T-cell (primary cell): ENCODE data around the gene SHANK1. TPM values are rescaled to one million over a fixed set of nuclear protein-coding genes. Genes with fewer than 3 reads are reported as not detected.

Source experiments
- ATAC-seq, 4 experiments: fragments of 200-7000 bp in 3 of 4; fragments of 150-1000 bp in 1 of 4; cut with Tn5 transposase; replicated peaks in 1 of 4; 1 replicate in 3 of 4; 2 replicates in 1 of 4; pipeline ENCODE4 v1.10.0; 2021; ENCODE audit warnings: moderate library complexity in 3 of 4, mild to moderate bottlenecking in 2 of 4, moderate number of reproducible peaks in 1 of 4
- CTCF ChIA-PET, 2 donors: fragments of 300-600 bp; sonication (Branson Sonifier 250); formaldehyde crosslinking; loops; one replicate each; lab custom pipeline; 2022; ENCODE audit warnings: antibody characterized with exemption in 2 of 2; lab: Charles Lee
- POLR2A ChIA-PET, 2 donors: fragments of 300-600 bp; sonication (Branson Sonifier 250); formaldehyde crosslinking; loops; one replicate each; lab custom pipeline; 2022; ENCODE audit warnings: antibody characterized with exemption in 2 of 2; lab: Charles Lee
- DNase-seq, 35 experiments: peaks; one replicate each; pipeline versions ENCODE4 v3.0.0 to v3.0.0-alpha.2; 2013 to 2023
- H3K27ac ChIP-seq: one replicate; pipeline ENCODE4 v1.5.1; 2013; ENCODE audit warnings: low read length
- H3K27me3 ChIP-seq, 2 experiments: replicated peaks in 1 of 2; 1 replicate in 1 of 2; 2 replicates in 1 of 2; pipeline versions ENCODE4 v1.6.1 to v1.7.0; 2013; ENCODE audit warnings: low read length in 1 of 2, mixed read lengths in 1 of 2; ENCODE audit not compliant: control insufficient read depth in 2 of 2, insufficient read depth in 2 of 2; ENCODE audit errors: extremely low read depth in 1 of 2
- H3K36me3 ChIP-seq, 2 donors: 1 replicate in 1 of 2; 2 replicates in 1 of 2; pipeline versions ENCODE4 v1.6.1 to v1.7.0; 2013; ENCODE audit warnings: low read length in 1 of 2; ENCODE audit not compliant: control insufficient read depth in 2 of 2, insufficient read depth in 1 of 2; ENCODE audit errors: extremely low read depth in 1 of 2
- H3K4me1 ChIP-seq, 2 experiments: 1 replicate in 1 of 2; 2 replicates in 1 of 2; pipeline versions ENCODE4 v1.6.1 to v1.7.0; 2013; ENCODE audit warnings: low read length in 2 of 2, mixed read lengths in 1 of 2; ENCODE audit not compliant: insufficient read depth in 2 of 2, control insufficient read depth in 1 of 2; ENCODE audit errors: extremely low read depth in 1 of 2
- H3K4me3 ChIP-seq, 2 donors: 1 replicate in 1 of 2; 2 replicates in 1 of 2; pipeline versions ENCODE4 v1.5.1 to v1.7.0; 2013; ENCODE audit warnings: mild to moderate bottlenecking in 2 of 2, low read length in 1 of 2, moderate library complexity in 1 of 2; ENCODE audit not compliant: control insufficient read depth in 1 of 2; ENCODE audit errors: extremely low read depth in 1 of 2
- H3K9me3 ChIP-seq: 2 replicates; pipeline ENCODE4 v1.7.0; 2013
- H3K27ac Mint-ChIP-seq, 2 donors: one replicate each; pipeline ENCODE4 v1.8.0; 2020 to 2021; ENCODE audit warnings: mild to moderate bottlenecking in 2 of 2, mixed read lengths in 2 of 2
- H3K27me3 Mint-ChIP-seq, 2 donors: one replicate each; pipeline ENCODE4 v1.8.0; 2021 to 2022; ENCODE audit warnings: mixed read lengths in 2 of 2
- H3K36me3 Mint-ChIP-seq: one replicate; pipeline ENCODE4 v1.8.0; 2021; ENCODE audit warnings: mixed read lengths
- H3K4me1 Mint-ChIP-seq, 3 donors: one replicate each; pipeline ENCODE4 v1.8.0; 2020 to 2022; ENCODE audit warnings: mixed read lengths in 3 of 3, mild to moderate bottlenecking in 1 of 3
- H3K4me3 Mint-ChIP-seq, 3 donors: one replicate each; pipeline ENCODE4 v1.8.0; 2020 to 2022; ENCODE audit warnings: mild to moderate bottlenecking in 3 of 3, mixed read lengths in 3 of 3, moderate library complexity in 3 of 3
- H3K9me3 Mint-ChIP-seq, 3 donors: one replicate each; pipeline ENCODE4 v1.8.0; 2020 to 2022; ENCODE audit warnings: mixed read lengths in 3 of 3
- WGBS: methylation state at CpG from one replicate; pipeline ENCODE4 v1.1.5; 2013; ENCODE audit warnings: missing lambda C conversion rate; ENCODE audit not compliant: insufficient coverage; 5-methylcytosine and 5-hydroxymethylcytosine counted together
- total RNA-seq, 35 experiments: library from RNA in 6 of 35; stranded (reverse) in 6 of 35; fragments of 120-200 nt in 1 of 35; gene quantifications; one replicate each; pipeline versions ENCODE4 v1.2.1 to v1.2.4 and lab custom pipeline; 2013 to 2026

The SHANK1 gene
- total RNA-seq, 5 donors from 2014 or later (not counting 1 experiment from before 2014, with no cell fraction given): 0.06 to 3.3 (median 0.36) TPM

DNA sequence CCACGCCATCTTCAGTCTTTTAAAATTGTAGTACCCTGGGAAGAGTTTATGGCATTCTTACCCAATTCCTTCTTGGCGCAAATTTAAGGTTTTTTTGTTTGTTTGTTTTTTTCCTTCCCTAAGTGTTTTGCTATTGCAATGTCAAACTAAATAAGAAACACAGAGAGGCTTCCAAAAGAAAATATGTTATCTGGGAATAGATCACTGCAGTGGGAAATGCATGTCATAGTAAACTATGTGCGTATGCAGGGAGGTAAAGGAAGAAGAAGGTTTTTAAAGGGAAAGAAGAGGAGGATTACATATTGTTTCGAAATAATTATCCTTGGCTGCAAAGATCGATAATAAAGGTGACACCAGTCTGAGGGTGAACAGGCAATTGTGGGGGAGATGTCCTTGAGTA lies 16.7 kb upstream of the SHANK1 start:
- Mint-ChIP-seq H3K9me3 (no peaks in the 10 kb centered on the region), H3K27me3 (peaks cover 37 to 64% of the 10 kb centered on the region in 2 donors), H3K36me3 (no peaks in the 10 kb centered on the region), H3K4me3 (no peak overlapping the region), H3K27ac (no peak overlapping the region), H3K4me1 (peaks cover 0 to 7% (median 0%) of the 10 kb centered on the region in 3 donors)
- ChIA-PET CTCF (no interaction called here), POLR2A (no interaction called here)
- WGBS: 73% methylated on average over 4 of the region's 5 CpGs
- no peaks in the 10 kb centered on the region for H3K36me3 ChIP-seq
- H3K4me1 ChIP-seq: no peaks in the 10 kb centered on the region
- peaks cover 0 to 52% of the 10 kb centered on the region in 2 experiments for H3K27me3 ChIP-seq
- no peak for ATAC-seq
- H3K9me3 ChIP-seq: no peaks in the 10 kb centered on the region
- no peak overlapping the region for H3K4me3 ChIP-seq
- no peak for DNase-seq
- no peak overlapping the region for H3K27ac ChIP-seq

DNA sequence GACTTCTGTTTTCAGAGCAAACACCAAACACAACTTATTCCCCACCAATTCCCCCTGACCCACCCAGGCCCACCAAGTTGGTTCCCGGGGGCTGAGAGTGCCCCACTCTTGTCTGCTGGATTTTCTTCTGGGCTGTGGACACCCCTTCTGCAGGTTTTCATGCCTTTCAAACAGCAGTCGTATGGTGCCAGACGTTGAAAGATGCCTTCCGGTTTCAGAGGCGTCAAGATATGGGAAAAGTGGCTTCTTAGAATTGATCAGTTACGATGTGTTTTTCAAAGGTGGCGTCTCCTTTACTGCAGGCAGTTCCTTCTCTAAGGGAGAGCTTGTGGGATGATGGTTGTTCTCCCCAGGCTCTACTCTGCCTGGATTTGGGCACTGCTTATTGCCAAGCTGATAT lies 16.3 kb upstream of the SHANK1 start:
- ChIA-PET POLR2A (no interaction called here), CTCF (no interaction called here)
- H3K4me1 ChIP-seq: no peaks in the 10 kb centered on the region
- H3K27me3 Mint-ChIP-seq: peaks cover 33 to 63% of the 10 kb centered on the region in 2 donors
- DNase-seq: no peak
- no peaks in the 10 kb centered on the region for H3K36me3 Mint-ChIP-seq
- 63% methylated on average over 7 of the region's 7 CpGs for WGBS
- H3K27ac ChIP-seq: no peak overlapping the region
- H3K4me3 ChIP-seq: no peak overlapping the region
- no peak overlapping the region for H3K27ac Mint-ChIP-seq
- peaks cover 0 to 48% of the 10 kb centered on the region in 2 experiments for H3K27me3 ChIP-seq
- no peak for ATAC-seq
- H3K4me3 Mint-ChIP-seq: no peak overlapping the region
- peaks cover 0 to 7% (median 0%) of the 10 kb centered on the region in 3 donors for H3K4me1 Mint-ChIP-seq
- no peaks in the 10 kb centered on the region for H3K36me3 ChIP-seq
- H3K9me3 ChIP-seq: no peaks in the 10 kb centered on the region
- H3K9me3 Mint-ChIP-seq: no peaks in the 10 kb centered on the region

DNA sequence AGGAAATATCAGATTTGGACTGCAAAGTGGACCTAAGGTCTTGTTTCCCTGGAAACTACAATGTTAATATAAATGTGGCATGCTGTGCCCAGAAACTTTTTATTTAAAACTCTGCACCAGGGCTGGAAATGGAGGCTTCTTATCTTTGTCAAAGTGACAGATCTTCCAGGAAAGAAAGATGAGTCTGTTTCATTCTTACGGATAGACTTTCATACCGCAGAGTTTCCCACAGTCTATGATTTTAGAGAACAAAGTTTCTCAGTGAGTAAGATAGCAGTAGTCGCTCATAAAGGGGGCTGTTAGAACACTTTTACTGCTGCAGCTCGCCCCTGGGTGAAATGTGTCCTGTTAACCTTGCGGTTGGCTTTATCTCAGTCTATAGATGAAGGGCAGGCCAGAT lies 10.3 kb upstream of the SHANK1 start:
- no peak overlapping the region for H3K27ac Mint-ChIP-seq
- H3K36me3 Mint-ChIP-seq: no peaks in the 10 kb centered on the region
- WGBS: 70% methylated on average over 2 of the region's 5 CpGs
- Histone ChIP-seq H3K9me3 (no peaks in the 10 kb centered on the region), H3K4me1 (peaks cover 2 to 33% of the 10 kb centered on the region in 2 experiments), H3K27me3 (peaks cover 0 to 55% of the 10 kb centered on the region in 2 experiments), H3K36me3 (no peaks in the 10 kb centered on the region), H3K27ac (no peak overlapping the region), H3K4me3 (no peak overlapping the region)
- no peaks in the 10 kb centered on the region for H3K9me3 Mint-ChIP-seq
- DNase-seq (no peak), ATAC-seq (no peak)
- ChIA-PET CTCF (no interaction called here), POLR2A (interaction anchor here in 1 of 2 donors (0.6 kb wide), 1 partner anchor 55 kb away, joined by 4 read pairs; no protein-coding TSS in a partner anchor)
- H3K27me3 Mint-ChIP-seq: peaks cover 11 to 57% of the 10 kb centered on the region in 2 donors
- H3K4me3 Mint-ChIP-seq: no peak overlapping the region
- peaks cover 11 to 19% (median 13%) of the 10 kb centered on the region in 3 donors for H3K4me1 Mint-ChIP-seq

GRCh38 chr19:50728084-50728737 lies 8.6 kb upstream of the SHANK1 start:
- peaks cover 12 to 61% of the 10 kb centered on the region in 2 donors for H3K27me3 Mint-ChIP-seq

GRCh38 chr19:50725911-50726230 lies 6.3 kb upstream of the SHANK1 start:
- Mint-ChIP-seq H3K27ac (peak overlapping the region in 1 of 2 donors; percentile 68), H3K27me3 (peaks cover 26 to 70% of the 10 kb centered on the region in 2 donors), H3K9me3 (no peaks in the 10 kb centered on the region), H3K4me3 (peak overlapping the region; percentile 28 to 83 (median 72)), H3K4me1 (peaks cover 19 to 22% (median 20%) of the 10 kb centered on the region in 3 donors), H3K36me3 (no peaks in the 10 kb centered on the region)
- no peaks in the 10 kb centered on the region for H3K9me3 ChIP-seq
- WGBS: 84% methylated on average over 7 of the region's 9 CpGs
- peaks cover 2 to 45% of the 10 kb centered on the region in 2 experiments for H3K4me1 ChIP-seq
- no peaks in the 10 kb centered on the region for H3K36me3 ChIP-seq
- CTCF ChIA-PET: no interaction called here
- ATAC-seq: no peak
- peak overlapping the region; percentile 59 for H3K27ac ChIP-seq
- H3K4me3 ChIP-seq: peak overlapping the region; percentile 48 to 63
- DNase-seq: no peak
- POLR2A ChIA-PET: no interaction called here
- peaks cover 0 to 76% of the 10 kb centered on the region in 2 experiments for H3K27me3 ChIP-seq

More at GRCh38 chr19:50728084-50728737, 8.6 kb upstream of the SHANK1 start:
- Histone ChIP-seq H3K27ac (no peak overlapping the region), H3K4me3 (peak overlapping the region in 1 of 2 donors; percentile 46), H3K4me1 (peaks cover 2 to 45% of the 10 kb centered on the region in 2 experiments), H3K9me3 (no peaks in the 10 kb centered on the region), H3K36me3 (no peaks in the 10 kb centered on the region), H3K27me3 (peaks cover 0 to 61% of the 10 kb centered on the region in 2 experiments)
- ChIA-PET POLR2A (no interaction called here), CTCF (no interaction called here)
- Mint-ChIP-seq H3K4me1 (peaks cover 19 to 20% (median 19%) of the 10 kb centered on the region in 3 donors), H3K27ac (peak overlapping the region in 1 of 2 donors; percentile 52), H3K36me3 (no peaks in the 10 kb centered on the region), H3K4me3 (peak overlapping the region in 2 of 3 donors; percentile 28 to 83), H3K9me3 (no peaks in the 10 kb centered on the region)
- DNase-seq (peak in 34 of 35 experiments; percentile 28 to 79 (median 59)), ATAC-seq (peak; percentile 21 to 59 (median 35))
- WGBS: 31% methylated on average over 23 of the region's 39 CpGs

- DNase-seq (peak in 1 of 35 experiments; percentile 51), ATAC-seq (peak; percentile 53 to 66 (median 62))
- H3K4me3 Mint-ChIP-seq: peak overlapping the region; percentile 67 to 83 (median 72)
- 4% methylated on average over 41 of the region's 52 CpGs for WGBS
- Histone ChIP-seq H3K27ac (peak overlapping the region; percentile 59), H3K4me3 (peak overlapping the region; percentile 48 to 63), H3K36me3 (no peaks in the 10 kb centered on the region), H3K9me3 (no peaks in the 10 kb centered on the region), H3K4me1 (peaks cover 2 to 45% of the 10 kb centered on the region in 2 experiments), H3K27me3 (peaks cover 4 to 78% of the 10 kb centered on the region in 2 experiments)
- H3K27ac Mint-ChIP-seq: peak overlapping the region in 1 of 2 donors; percentile 68
- POLR2A ChIA-PET: no interaction called here
- CTCF ChIA-PET: interaction anchor here in 1 of 2 donors (0.6 to 1.0 kb wide), 7 partner anchors 12 to 415 kb away, joined by 3 to 9 read pairs (median 5); partner anchors contain the start of gene KCNC3
- peaks cover 31 to 71% of the 10 kb centered on the region in 2 donors for H3K27me3 Mint-ChIP-seq
- H3K36me3 Mint-ChIP-seq: no peaks in the 10 kb centered on the region
- peaks cover 24 to 26% (median 25%) of the 10 kb centered on the region in 3 donors for H3K4me1 Mint-ChIP-seq
- H3K9me3 Mint-ChIP-seq: no peaks in the 10 kb centered on the region
Observed at GRCh38 chr19:50725218-50725910, 5.8 kb upstream of the SHANK1 start.
